Measurements from ENCODE around the gene EHBP1. TPM values are rescaled to one million over a fixed set of nuclear protein-coding genes. Genes with fewer than 3 reads are reported as not detected.

Gene EHBP1
- total and polyA plus RNA-seq, 2 experiments from 2014 or later: 27.2 to 47.9 TPM

- H3K4me3 ChIP-seq: no peak overlapping the region
- no peak overlapping the region for H3K27ac ChIP-seq (ENCODE audit: low read depth)
- Mint-ChIP-seq H3K36me3 (ENCODE audit: low read depth) (no peaks in the 10 kb centered on the region), H3K9me3 (no peaks in the 10 kb centered on the region), H3K4me1 (peaks cover 46% of the 10 kb centered on the region), H3K27ac (no peak overlapping the region), H3K4me3 (no peak overlapping the region), H3K27me3 (ENCODE audit: insufficient read depth, low read depth, poor library complexity) (no peaks in the 10 kb centered on the region)
- ATAC-seq: no peak
- no peak overlapping the region for H3K4me2 ChIP-seq
- H3K4me1 ChIP-seq (ENCODE audit: insufficient read depth): peaks cover 49% of the 10 kb centered on the region
- no peaks in the 10 kb centered on the region for H4K20me1 ChIP-seq (replicated peaks; ENCODE audit: insufficient read depth)
- peaks cover 94% of the 10 kb centered on the region for H3K79me2 ChIP-seq (replicated peaks; ENCODE audit: insufficient read depth)
- no peaks in the 10 kb centered on the region for H3F3A ChIP-seq (replicated peaks; ENCODE audit: low read depth)
- TF ChIP-seq EZH2 (IDR thresholded peaks at IDR 0.05; ENCODE audit: low read depth, unreplicated experiment) (no peak), EZH2phosphoT487 (IDR thresholded peaks at IDR 0.05; ENCODE audit: unreplicated experiment) (no peak), CTCF (conservative IDR thresholded peaks at IDR 0.05; ENCODE audit: low read depth in 2 of 2) (no peak), ZNF331 (CRISPR knock-in tag; IDR thresholded peaks at IDR 0.05; ENCODE audit: low read depth) (no peak), REST (IDR thresholded peaks at IDR 0.05; ENCODE audit: unreplicated experiment) (no peak), STAT1 (IDR thresholded peaks at IDR 0.05; ENCODE audit: unreplicated experiment) (no peak), NANOG (IDR thresholded peaks at IDR 0.05; ENCODE audit: borderline replicate concordance) (no peak)
- H3K9me2 ChIP-seq (ENCODE audit: insufficient read depth): no peaks in the 10 kb centered on the region
- H3K36me3 ChIP-seq (ENCODE audit: insufficient read depth): no peaks in the 10 kb centered on the region
- H2AFZ ChIP-seq: no peak overlapping the region
- DNase-seq (ENCODE audit: low spot score): no peak
- H3K27me3 ChIP-seq (ENCODE audit: insufficient read depth): no peaks in the 10 kb centered on the region
Measured at GRCh38 chr2:62738981-62739936, 33.7 kb downstream of the EHBP1 start.

- Histone ChIP-seq H3K27me3 (ENCODE audit: insufficient read depth) (no peaks in the 10 kb centered on the region), H2AFZ (no peak overlapping the region), H3K9me2 (ENCODE audit: insufficient read depth) (no peaks in the 10 kb centered on the region), H3K79me2 (replicated peaks; ENCODE audit: insufficient read depth) (peaks cover 92% of the 10 kb centered on the region), H3K36me3 (ENCODE audit: insufficient read depth) (no peaks in the 10 kb centered on the region), H3F3A (replicated peaks; ENCODE audit: low read depth) (no peaks in the 10 kb centered on the region), H3K4me3 (no peak overlapping the region), H4K20me1 (replicated peaks; ENCODE audit: insufficient read depth) (no peaks in the 10 kb centered on the region), H3K4me1 (ENCODE audit: insufficient read depth) (peaks cover 55% of the 10 kb centered on the region), H3K27ac (ENCODE audit: low read depth) (no peak overlapping the region), H3K4me2 (no peak overlapping the region)
- no peak overlapping the region for H3K4me3 Mint-ChIP-seq
- H3K27me3 Mint-ChIP-seq (ENCODE audit: insufficient read depth, low read depth, poor library complexity): no peaks in the 10 kb centered on the region
- no peaks in the 10 kb centered on the region for H3K9me3 Mint-ChIP-seq
- H3K36me3 Mint-ChIP-seq (ENCODE audit: low read depth): no peaks in the 10 kb centered on the region
- no peak overlapping the region for H3K27ac Mint-ChIP-seq
- H3K4me1 Mint-ChIP-seq: peaks cover 53% of the 10 kb centered on the region
- no peak for DNase-seq (ENCODE audit: low spot score)
- no peak for ATAC-seq
- TF ChIP-seq CTCF (conservative IDR thresholded peaks at IDR 0.05; ENCODE audit: low read depth in 2 of 2): no peak
- no peak for TF ChIP-seq CREB1 (CRISPR knock-in tag; IDR thresholded peaks at IDR 0.05; ENCODE audit: low read depth)
- TF ChIP-seq EZH2phosphoT487 (IDR thresholded peaks at IDR 0.05; ENCODE audit: unreplicated experiment): no peak
- TF ChIP-seq EZH2 (IDR thresholded peaks at IDR 0.05; ENCODE audit: low read depth, unreplicated experiment): no peak
- TF ChIP-seq JUNB (IDR thresholded peaks at IDR 0.05; ENCODE audit: unreplicated experiment): no peak
- no peak for TF ChIP-seq NANOG (IDR thresholded peaks at IDR 0.05; ENCODE audit: borderline replicate concordance)
Measured at GRCh38 chr2:62740221-62740620, 34.7 kb downstream of the EHBP1 start.

Data from GM23338 (cell line).